Activated CD4-positive, alpha-beta T cell treated with anti-CD3 and anti-CD28 coated beads for 48 hours (primary cell): ENCODE data around the gene TRAF3.

ENCODE experiments used
- DNase-seq: peaks from one replicate; pipeline ENCODE4 v3.0.0-alpha.2; 2020

TRAF3 gene

DNA sequence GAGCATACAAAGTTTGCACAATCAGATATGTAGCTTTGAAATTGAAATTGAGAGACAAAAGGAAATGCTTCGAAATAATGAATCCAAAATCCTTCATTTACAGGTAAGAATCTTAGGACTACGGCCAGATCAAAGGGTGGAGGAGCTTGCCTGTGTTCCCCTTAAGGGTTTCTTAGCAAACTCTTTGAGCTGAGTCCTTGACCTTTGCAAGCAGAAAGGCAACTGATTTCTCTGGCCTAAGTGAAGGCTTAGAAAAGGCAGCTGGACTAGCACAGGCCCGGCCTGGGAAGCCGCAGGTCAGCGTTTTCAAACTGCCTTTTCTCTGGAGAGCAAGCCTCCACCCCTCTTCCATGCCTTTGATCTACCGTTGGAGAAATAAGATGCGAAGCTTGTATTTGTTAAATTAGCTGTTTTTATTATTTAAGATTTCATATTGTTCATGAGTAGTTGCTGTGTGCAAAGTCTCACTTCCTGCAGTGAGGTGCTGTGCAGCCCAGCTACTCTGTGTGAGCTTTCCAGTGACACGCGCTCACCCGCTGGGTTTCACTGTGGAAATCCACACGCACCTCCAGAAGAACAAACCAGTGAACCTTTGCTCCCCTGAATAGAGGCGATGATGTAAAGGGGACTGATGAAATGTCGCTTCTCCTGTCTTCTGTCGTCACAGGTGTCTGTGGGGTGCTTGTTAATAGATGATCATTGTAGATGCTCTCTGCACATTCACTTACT lies 120.2 kb downstream of the TRAF3 start:
- no peak for DNase-seq

- DNase-seq, result no peak
These were observed 121.0 kb downstream of the TRAF3 start for GRCh38 chr14:102898298-102898697.

DNA sequence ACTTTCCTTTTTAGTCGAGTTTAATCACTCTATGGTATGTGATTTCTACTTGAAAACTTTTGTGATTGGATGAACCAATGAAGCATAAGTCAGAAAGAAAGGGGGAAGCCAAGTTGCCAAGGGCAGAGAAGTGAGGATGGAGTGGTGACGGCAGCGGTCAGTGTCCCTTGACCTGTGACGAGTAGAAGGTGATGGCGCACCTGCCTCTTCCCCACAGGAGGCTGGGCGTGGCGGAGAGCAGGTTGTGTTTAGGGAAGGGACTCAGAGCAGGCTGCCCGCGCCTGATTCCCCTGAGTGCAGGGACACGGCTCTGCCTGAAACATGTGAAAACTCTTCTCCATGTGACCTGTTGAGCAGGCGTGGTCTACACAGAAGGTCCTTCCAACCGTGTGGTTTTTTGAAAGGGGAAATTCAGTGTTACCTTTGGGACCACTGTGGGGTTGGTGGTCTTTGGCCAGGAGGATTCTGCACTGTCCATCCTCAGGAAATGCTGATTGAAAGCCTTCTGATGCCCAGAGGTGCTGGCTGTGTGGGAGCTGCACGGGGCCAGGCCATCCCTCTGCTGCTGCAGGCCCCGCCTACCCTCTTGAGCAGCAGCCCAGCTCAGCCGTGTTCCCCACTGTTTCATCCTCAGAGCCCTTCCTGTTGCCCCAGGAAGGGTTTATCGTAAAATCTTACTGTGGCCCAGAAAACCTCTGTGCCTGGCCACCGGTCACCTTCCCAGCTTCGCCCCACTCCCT lies 121.7 kb downstream of the TRAF3 start:
- no peak for DNase-seq

DNA sequence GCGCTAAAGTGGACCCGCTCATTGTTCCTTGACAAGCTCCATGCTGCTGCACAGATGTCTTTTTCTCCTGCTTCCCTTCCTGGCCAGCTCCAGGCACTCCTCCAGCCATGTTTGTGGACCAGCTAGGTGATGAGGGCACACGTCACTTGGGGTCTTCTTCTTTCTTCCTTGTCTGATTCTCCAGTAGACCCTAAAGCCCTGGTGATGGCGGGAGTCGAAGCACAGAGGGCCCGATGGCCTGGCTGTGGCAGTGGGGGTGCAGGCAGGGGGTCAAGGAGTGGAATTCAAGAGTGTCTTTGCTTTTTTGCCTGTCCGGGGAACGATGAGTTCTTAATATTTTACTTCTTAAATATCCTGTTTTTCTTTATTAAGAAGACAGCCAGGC lies 122.3 kb downstream of the TRAF3 start:
- DNase-seq, result no peak

DNA sequence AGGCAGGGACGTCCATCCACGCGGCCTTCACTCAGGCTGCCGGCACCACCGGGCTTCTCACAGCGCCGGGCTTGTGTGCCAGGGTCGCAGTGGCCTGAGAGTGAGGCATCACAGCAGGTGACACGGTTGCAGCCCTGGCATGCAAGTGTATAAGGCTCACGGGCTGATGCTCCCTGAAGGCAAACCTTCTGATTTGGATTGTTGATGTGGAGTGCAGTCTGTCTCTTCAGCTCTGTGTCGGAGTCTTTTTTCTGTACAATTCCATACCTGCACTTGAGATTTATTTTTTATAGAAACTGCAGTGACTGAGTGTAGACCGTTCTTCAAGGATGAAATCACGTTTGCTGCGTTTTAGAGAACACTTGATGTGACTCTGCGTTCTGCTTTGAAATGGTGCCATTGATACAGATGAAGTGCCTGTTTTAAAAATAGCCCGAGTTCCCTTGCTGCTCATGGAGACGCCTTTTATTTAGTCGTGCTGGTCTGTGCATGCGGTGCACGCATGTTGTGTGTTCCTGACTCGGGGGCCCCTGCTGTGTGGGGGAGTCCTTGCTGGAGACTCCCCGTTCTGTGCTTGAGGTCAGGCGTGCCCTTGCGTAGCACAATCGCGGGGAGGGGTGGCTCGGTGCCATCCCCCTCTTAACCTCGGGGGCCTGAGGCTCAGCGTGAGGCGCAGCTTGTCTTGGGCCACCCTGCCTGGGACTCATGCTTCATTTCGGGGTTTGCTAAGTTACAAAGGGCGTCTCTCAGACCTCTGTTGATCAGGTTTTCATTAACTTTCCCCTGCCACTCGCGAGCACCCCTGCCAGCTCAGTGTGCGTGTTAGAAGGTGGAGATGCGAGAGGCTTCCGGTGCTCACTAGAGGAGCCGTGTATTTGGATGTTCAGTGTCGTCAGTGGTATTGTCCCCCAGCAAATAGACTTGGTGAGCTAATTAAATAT lies 123.7 kb downstream of the TRAF3 start:
- no peak for DNase-seq

DNA sequence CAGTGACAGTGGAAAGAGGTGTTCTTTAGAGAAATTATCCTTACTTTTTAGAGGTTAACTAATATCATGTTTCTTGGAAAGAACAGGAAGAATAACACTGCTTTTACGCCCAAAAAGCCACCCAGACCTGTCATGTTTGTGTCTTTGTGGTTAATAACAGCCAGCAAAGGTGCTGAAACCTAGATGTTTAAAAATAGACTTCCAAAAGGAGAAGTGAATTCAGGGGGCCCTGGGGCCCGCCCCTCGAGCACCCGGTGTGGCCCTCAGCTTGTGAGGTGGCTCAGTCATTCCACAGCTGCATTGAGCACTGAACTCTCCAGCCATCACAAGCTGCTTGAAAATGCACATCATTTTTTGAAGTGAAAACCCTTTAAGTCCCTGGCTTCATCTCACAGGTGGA lies 124.4 kb downstream of the TRAF3 start:
- no peak for DNase-seq

DNA sequence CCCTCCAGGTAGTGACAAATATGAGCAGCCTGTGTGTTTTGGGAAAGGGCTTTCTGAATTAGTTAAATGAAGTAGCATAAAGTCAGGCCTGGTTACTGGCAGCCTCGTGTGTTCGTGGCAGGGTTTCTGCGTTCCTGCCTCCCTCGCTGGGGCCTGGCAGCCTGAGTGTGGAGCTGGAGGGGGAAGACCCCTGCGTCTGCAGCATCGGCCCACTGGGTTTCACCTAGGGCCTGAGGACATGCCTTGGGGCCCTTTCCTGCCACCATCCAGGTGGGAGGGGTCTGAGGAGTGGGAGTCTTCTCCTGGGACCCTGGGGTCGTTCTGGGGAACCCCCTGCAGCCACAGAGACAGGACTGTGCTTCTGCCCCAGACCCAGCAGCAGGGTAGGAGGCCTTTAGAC lies 124.8 kb downstream of the TRAF3 start:
- no peak for DNase-seq

GRCh38 chr14:102902523-102903247 lies 125.4 kb downstream of the TRAF3 start:
- no peak for DNase-seq

GRCh38 chr14:102903248-102903888 lies 126.1 kb downstream of the TRAF3 start:
- no peak for DNase-seq

DNA sequence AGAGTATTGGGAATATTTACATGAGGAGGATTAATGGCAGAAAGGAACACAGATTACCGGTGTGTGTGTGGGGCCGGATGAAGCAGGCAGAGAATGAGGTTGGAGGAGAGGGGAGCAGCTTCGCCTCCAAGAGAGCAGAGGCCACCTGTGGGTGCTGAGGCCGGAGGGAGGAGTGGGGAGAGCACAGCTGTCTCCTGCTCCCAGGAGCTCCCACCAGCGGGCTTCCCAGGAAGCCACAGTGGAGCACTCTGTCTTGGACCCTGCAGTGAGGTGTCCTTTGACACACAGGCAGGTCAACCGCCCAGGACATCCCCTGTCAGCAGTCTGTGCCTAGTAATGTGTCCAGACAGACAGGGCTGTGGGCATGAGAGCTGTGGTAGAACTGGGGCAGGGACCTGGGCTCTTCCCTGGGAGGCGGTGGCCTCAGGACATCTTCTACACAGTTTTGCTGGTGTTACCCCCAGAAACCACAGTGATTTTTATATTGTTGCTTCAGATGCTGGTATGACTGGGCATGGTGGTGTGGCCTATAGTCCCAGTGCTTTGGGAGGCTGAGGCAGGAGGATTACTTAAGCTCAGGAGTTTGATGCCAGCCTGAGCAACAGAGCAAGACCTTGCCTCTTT lies 126.8 kb downstream of the TRAF3 start:
- DNase-seq, result no peak

GRCh38 chr14:102905116-102906108 lies 128.2 kb downstream of the TRAF3 start:
- no peak for DNase-seq

- no peak for DNase-seq
These were observed 129.5 kb downstream of the TRAF3 start for GRCh38 chr14:102906616-102907302.

DNA sequence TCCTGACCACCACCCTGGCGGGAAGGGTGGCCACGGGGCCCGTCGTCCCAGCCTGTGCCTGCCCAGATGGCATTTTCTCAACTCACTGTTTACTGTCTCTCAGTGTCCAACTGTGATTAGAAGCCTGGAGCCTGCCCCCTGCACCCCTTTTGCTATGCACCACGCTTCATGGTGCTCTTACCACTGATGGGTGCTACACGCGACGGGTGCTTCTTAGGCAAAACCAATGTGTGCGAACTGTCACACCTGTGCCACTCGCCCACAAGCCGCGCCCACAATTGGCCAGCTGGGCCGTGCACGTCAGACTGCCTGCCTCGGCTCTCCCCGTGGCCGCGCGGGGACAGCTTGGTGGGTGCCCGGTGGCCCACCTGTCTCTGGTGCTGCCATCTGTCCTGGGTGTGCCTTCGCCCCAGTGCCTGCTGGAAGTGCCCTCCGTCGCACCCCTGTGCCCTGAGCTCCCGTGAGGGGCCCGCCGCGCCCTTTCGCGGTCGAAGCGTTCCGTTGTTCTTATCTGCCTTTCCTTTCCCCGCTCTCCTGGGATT lies 130.1 kb downstream of the TRAF3 start:
- DNase-seq, result no peak

DNA sequence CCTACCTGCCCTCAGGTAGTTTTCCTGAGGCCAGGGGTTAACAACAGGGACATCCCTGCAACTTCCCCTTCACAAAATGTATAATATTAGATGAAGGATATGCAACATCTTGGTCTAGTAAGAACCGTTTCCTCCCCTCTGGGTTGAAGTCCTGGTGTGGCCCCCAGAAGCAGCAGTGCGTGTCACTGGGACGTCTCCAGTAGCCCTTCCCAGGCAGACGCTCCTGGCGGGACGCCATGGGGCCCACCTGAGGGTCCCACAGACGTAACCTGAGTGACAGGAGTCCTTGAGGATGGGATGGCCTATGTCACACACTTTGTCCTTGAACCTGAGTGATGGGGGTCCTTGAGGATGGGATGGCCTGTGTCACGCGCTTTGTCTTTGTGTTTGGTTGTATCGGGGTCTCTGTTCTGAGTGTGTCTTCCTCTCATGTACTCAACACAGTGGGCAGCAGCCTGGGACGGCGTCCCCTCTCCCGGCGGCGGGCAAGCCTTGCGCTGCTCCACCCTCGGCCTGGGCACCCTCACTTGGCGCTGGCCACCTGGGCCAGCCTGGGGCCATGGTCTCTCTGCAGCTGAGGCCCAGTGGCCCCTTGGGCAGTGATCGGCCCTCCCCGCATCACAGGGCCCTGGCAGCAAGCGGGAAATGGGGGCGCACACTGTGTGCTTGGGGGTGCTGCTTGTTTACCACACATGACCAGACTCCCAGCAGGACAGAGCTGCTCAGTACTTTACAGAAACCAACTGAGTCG lies 130.9 kb downstream of the TRAF3 start:
- DNase-seq, result no peak

DNA sequence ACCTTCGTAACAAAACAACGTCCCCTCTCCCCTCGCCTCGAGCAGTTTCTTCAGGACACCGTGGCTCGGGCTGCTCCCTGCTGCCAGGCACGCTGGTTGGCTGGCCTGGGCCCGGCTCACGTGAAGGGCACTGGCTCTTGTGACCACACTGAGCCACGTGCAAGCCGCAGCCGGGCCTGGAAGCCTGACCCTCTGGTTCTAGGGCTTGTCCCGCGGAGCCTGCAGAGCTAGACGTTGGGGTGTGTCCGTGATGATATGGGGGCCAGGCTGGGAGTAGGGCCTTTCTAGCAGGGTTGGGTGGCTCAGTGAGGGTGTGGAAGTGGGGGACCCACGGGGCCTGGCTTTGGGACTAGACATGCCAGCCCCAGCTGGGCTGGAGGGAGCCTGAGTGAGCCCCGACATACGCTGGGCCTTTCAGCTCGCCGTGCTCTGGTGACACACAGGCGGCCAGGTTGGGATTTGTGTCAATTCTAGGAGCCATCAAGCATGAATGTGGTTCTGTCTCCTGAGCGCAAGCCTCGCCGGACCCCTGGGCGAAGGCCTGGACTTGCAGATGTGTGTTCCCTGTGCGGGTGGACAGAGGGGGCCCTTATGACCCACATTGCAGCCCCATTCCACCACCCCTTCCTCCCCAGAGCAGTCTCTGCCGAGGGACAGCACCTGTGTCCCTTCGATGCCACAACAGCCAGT lies 131.7 kb downstream of the TRAF3 start:
- DNase-seq, result no peak

- no peak for DNase-seq
These were observed 132.2 kb downstream of the TRAF3 start for GRCh38 chr14:102909462-102909861.

- DNase-seq, result no peak
These were observed 132.7 kb downstream of the TRAF3 start for GRCh38 chr14:102909911-102910310.

DNA sequence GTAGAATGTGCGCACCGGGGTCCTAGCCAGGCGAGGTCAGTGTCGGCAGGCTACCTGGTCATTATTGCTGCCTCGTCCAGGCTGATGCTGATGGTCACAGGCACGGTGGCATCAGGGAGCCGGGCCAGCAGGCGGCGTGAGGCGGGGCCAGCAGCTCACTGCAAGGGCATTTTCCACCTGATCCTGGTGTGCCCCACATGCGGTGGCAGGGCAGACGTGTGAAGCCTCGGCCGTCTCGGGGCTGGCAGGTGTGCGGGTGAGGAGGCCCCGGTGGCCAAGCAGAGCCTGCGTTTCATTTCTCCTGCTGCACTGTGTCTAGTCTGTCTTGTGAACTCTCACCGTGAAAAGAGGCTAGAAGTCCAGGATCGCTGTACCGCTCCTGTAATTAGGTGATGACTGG lies 133.2 kb downstream of the TRAF3 start:
- no peak for DNase-seq
